NCI-H345 treated with DMSO at 0.1 percent for 48 hours (cell line): ENCODE measurements around the gene MRPS12.

Source experiments
- DNase-seq: peaks from one replicate; lab custom pipeline; 2025; ENCODE audit not compliant: unreplicated experiment; lab: John Stamatoyannopoulos, UW

Gene MRPS12

DNA sequence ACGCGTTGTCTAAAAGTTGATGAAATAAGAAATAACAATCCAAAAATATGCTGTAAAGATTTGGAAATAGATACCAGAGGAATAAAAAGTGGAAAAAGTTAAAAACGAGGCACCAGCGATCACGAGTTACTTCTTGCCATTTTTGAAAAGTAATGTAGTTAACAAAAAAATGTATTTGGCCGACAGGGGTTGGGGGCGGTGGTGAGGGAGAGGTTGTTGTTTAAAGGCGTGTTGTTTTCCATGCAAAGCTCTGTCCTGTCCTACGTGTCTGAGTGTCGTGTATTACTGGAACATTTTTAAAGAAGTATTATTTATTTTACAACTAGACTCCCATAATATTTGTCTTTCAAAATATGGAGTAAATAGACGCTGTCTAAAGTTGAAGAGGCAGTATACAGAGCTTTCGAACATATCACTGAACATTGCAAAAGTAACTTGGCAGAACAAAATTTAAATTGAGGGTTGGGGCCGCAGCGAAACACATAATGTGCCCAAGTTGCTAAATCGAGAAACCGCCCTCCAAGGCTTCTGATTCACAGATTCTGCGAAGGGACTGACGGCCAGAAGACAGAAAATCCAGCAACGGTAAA, 44.0 kb downstream of the MRPS12 start:
- no peak for DNase-seq

DNA sequence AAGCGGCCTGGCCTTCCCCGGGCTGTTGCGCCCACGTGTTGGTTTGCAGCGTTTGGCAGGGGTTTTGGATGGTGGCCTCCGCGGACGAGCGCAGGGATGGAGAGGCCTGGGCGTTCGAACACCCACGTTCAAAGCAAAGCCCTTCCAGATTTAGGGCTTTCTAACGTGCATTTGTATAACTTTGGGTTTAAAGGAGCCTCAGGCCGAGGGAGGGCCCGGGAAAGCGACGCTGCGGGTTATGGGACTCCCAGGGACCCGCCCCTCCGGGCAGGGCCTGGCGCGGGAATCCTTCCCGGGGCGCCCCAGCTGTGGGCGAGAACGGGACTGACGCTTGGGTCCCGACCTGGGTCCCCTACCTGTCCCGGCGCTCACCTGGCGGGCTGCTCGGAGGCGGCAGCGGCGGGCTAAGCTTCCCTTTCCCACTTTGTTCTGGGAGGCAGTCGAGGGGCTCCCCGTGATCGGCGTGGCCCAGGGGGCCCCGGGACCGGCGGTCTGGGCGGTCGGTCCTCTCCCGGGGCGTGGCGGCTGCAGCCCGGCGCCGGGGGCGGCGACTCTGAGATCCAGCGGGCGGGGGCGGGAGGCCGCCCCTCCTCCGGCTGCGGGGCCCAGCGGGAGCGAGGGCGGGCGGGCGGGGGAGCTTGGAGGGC, 44.6 kb downstream of the MRPS12 start, which contains the start of gene FBXO17:
Gene FBXO17 (minus strand): TSS at position 529 of the 647 bp plus-strand sequence. CDS start 25,423 bp downstream, outside the sequence.
- no peak for DNase-seq

DNA sequence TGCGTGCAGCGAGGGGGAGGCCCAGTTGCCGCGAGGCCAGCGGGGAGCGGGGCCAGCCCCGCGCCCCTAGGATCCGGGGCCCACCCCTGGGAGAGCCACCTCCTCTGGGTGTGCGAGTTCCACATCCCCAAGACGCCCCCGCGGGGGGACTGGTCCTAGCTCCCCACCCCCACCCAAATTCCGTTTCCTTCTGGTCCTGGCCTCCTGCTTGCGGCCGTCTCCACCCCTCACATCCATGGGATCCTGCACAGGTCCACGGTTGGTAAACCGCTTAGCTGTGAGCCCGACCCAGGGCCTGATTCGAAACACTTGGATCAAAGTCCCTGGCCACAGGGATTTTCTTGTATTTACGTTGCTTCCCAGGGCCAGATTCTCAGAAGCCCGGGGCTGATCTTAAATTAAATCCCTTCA, 45.1 kb downstream of the MRPS12 start:
- no peak for DNase-seq

DNA sequence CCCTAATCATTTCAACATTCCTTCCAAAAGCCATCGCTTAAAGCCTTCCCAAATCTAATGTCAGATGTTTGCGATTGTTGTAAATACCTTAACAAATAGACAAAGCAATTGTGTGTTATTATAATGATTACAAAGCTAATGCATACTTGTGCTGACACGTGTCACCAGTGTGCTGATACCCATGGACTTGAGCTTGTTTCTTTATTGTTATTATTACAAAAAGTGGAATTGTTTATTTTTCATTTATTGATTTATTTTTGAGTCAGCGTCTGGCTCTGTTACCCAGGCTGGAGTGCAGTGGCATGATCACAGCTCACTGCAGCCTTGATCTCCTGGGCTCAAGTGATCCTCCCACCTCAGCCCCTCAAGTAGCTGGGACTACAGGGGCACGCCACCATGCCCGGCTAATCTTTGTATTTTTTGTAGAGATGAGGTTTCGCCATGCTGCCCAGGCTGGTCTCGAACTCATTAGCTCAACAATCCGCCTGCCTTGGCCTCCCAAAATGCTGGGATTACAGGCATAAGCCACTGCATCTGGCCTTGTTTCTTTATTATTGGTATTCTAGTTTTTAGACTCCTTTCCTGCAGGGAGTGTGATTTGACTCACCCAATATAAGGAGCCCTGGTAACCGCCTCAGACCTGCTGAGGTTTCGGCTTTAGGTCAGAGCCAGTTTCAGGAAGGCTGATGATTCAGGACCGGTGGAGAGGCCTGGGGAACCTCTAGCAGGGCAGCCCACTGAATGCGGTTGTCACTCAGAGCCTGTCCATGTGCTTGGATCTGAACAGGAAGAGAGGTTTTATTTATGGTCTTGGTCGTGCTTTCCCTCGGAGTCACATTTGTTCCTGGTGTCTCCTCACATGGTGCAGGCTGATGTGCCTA, 46.9 kb downstream of the MRPS12 start:
- no peak for DNase-seq

DNA sequence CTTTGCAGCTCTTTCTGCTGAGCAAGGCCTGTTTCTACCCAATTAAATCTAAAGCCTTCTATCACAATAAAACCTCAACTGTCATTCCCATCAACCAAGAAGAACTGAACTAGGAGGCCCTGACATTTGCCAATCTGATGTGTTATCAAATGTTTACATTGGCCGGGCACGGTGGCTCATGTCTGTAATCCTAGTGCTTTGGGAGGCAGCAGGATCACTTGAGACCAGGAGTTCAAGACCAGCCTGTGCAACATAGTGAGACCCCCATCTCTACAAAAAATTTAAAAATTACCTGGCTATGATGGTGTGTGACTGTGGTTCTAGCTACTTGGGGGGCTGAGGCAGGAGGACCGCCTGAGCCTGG, 47.6 kb downstream of the MRPS12 start:
- DNase-seq, result no peak

DNA sequence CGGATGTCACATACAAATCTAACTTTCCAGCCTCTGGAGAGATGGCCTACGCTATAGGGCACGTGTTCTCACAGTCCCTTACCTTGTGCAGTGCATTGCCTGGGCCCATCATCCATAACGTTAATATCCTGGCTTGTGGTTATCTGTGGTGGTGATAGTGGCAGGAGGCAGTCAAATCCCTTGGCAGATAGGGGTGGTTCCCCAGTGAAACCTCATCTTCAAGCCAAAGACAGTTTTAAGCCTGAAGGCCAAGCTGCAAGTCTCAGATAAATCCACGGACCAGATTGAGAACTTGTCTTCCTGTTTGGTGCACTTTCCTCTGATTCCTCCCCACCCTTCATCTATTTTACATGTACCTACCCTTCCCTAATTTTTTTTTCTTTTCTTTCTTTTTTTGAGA, 49.1 kb downstream of the MRPS12 start:
- no peak for DNase-seq

DNA sequence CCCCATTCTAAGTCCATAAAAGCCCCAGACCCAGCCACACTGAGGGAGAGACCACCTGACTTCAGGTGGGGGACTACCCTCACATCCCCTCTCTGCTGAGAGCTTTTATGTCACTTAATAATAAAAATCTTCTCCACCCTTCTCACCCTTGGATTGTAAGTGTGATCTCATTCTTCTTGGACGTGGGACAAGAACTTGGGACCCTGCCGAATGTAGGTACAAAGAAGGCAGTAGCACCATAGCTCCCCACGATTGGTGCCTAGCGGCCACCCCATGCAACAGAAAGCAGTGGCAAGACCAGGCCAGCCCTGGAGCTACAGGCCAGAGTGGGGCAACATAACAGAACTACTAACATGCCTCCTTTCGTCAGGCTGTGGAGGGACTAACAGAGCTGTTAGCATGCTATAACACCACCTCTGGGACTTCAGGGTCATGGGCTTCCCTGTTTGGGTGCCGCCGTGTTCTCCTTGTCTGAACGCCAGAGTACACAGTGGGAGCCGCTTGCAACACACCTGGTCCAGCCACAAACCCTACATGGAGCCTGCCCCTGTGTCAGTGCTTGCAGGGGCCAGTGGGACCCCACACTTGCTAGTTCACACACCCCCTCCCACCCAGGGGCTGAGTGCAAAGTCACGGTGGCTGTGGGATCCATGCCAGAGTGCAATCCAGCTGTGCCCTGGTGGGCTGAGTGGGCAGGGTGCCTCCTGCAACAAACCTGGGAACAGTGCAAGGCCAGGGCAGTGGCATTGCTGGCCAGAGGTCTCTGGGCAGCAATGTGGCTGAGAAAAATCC, 50.0 kb downstream of the MRPS12 start:
- DNase-seq, result no peak
